Right cardiac atrium (tissue), 5 donors: ENCODE measurements around the gene ZDHHC4. TPM values are rescaled to one million over a fixed set of nuclear protein-coding genes. Genes with fewer than 3 reads are reported as not detected.

Source experiments
- ATAC-seq, 2 donors: fragments of 200-7000 bp; cut with Tn5 transposase; one replicate each; pipeline versions ENCODE4 v1.8.0 to v1.9.1; 2020; ENCODE audit warnings: moderate library complexity in 2 of 2, mild to moderate bottlenecking in 1 of 2
- DNase-seq, 3 donors: peaks; one replicate each; pipeline ENCODE4 v3.0.0-alpha.2; 2020
- H3K27ac ChIP-seq: one replicate; pipeline ENCODE4 v1.5.1; 2013; ENCODE audit warnings: mild to moderate bottlenecking, low read length, control low read depth, moderate library complexity
- H3K27me3 ChIP-seq: one replicate; pipeline ENCODE4 v1.6.1; 2013; ENCODE audit not compliant: control insufficient read depth, insufficient read depth
- H3K4me1 ChIP-seq: one replicate; pipeline ENCODE4 v1.6.1; 2013; ENCODE audit warnings: low read length; ENCODE audit not compliant: control insufficient read depth, insufficient read depth
- H3K4me3 ChIP-seq: one replicate; pipeline ENCODE4 v1.5.1; 2013; ENCODE audit warnings: low read length, control low read depth
- H3K9me3 ChIP-seq: one replicate; pipeline ENCODE4 v1.6.1; 2013; ENCODE audit warnings: low read length; ENCODE audit not compliant: control insufficient read depth
- WGBS: extraction: QIAGEN DNeasy Blood & Tissue Kit; methylation state at CpG from one replicate; pipeline ENCODE4 v1.1.7; 2013; 5-methylcytosine and 5-hydroxymethylcytosine counted together
- intact Hi-C, 4 donors: fragments of 100-400 bp; cut with DNase I; formaldehyde crosslinking; loops; one replicate each; pipeline versions ENCODE4 v1.11.0 to v1.14.0; 2022 to 2023
- polyA plus RNA-seq: library from polyadenylated mRNA; stranded (reverse); fragments of 200-250 nt; gene quantifications from one replicate; pipeline ENCODE4 v1.2.3, GENCODE V29; 2013
- total RNA-seq, 4 donors: library from RNA; stranded (reverse); fragmentation: NEBNext Ultra II Directional; extraction: Animal tissue kit (Norgen Biotek cat#: 25700); gene quantifications; one replicate each; pipeline ENCODE4 v1.2.1, GENCODE V29; 2021
- donor health status: healthy with polysubstance abuse.
- donor health status: DM: no; HTN: yes; CAD: no.
- donor health status: DM: no; HTN: no; CAD: no.
- donor health status: DM: no; HTN: yes; CAD: no; lungs with severe emphysema.
- donor health status: DM: yes; HTN: yes; CAD: no.

Gene ZDHHC4
- total and polyA plus RNA-seq, 5 donors: 37.1 to 51.7 (median 44.9) TPM

DNA sequence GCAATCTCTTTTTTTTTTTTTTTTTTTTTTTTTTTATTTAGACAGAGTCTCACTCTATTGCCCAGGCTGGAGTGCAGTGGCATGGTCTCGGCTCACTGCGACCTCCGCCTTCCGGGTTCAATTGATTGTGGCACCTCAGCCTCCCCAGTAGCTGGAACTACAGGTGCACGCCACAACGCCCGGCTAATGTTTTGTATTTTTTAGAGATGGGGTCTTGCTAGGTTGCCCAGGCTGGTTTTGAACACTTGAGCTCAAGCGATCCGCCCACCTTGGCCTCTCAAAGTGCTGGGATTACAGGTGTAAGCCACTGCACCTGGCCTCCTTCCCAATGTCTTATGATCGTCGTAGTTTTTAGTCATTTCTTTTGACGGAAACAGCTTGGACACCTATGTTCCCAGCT, 31.5 kb downstream of the ZDHHC4 start:
- no peak for ATAC-seq
- intact Hi-C loops: no loop called here
- no peak overlapping the region for H3K27ac ChIP-seq
- H3K4me3 ChIP-seq: no peak overlapping the region
- H3K4me1 ChIP-seq: no peaks in the 10 kb centered on the region
- H3K9me3 ChIP-seq: no peaks in the 10 kb centered on the region
- 93% methylated on average over 12 of the region's 12 CpGs for WGBS
- no peaks in the 10 kb centered on the region for H3K27me3 ChIP-seq
- no peak for DNase-seq

DNA sequence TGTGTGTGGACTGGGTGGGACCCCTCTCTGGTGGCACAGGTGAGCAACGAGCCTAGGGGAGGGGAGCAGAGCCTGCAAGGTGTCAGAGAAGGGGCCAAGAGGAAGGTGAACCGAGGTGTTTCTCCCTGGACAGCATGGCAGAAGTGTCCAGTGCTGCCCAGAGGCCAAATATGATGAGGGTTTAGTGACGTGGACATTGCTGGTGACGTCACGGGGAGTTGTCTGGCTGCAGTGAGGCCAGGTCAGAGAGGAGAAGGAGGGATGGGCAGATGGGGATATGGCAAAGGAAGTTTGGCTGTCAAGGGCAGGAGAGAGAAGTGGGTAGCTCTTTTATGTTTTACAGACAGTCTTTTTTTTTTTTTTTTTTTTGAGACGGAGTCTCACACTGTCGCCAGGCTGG, 35.6 kb downstream of the ZDHHC4 start:
- Histone ChIP-seq H3K4me1 (peaks cover 3% of the 10 kb centered on the region), H3K9me3 (no peaks in the 10 kb centered on the region), H3K4me3 (no peak overlapping the region), H3K27me3 (no peaks in the 10 kb centered on the region), H3K27ac (no peak overlapping the region)
- DNase-seq (no peak), ATAC-seq (no peak)
- intact Hi-C loops: no loop called here
- WGBS: 65% methylated on average over 6 of the region's 7 CpGs

- Histone ChIP-seq H3K4me3 (no peak overlapping the region), H3K4me1 (peaks cover 3% of the 10 kb centered on the region), H3K9me3 (no peaks in the 10 kb centered on the region), H3K27me3 (no peaks in the 10 kb centered on the region), H3K27ac (no peak overlapping the region)
- ATAC-seq (no peak), DNase-seq (no peak)
- intact Hi-C loops: no loop called here
- WGBS: 16% methylated on average over 2 of the region's 2 CpGs
These were observed 36.5 kb downstream of the ZDHHC4 start for GRCh38 chr7:6613706-6614105.

DNA sequence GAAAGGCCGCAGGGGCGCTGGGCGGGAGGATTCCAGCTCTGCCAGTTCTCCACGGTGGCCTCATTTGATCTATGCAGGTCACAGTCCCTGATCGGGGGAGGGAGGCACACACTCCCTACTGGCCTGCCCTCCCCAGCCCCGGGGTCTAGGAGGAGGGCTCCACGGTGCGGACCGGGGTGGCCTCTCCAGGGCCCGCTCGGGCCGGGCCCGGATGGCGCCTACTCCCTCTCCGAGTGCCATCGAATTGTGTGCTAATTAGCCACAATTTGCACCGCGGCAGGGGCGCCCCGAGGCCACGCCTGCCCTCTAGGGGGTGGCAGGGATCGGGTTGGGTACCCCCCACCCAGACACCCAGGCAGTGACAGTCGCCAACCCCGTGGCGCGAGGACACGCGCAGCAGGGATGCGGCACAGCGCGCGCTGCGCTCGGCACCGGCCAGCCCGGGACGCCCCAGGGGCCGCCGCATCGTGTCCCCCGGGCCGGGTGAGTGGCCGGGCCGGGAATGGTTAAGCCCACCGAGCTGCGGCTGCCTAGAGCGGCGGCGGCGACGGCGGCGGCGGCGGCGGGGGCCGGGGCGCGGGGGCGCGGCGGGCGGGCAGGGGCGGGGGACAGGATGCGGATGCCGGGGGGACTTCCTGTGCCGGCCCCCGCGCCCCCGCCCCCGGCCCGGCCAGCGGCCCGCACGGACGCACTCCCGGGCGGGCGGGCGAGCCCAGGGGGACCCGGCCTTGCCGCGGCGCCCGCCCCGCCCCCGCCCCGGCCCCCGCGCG, 37.9 kb downstream of the ZDHHC4 start, which contains the start of gene ZNF853:
Gene ZNF853 (plus strand): TSS at position 658 of the 770 bp plus-strand sequence. CDS start 565 bp downstream, outside the sequence.
- WGBS: 4% methylated on average over 80 of the region's 91 CpGs
- ATAC-seq (peak; percentile 52 to 68), DNase-seq (peak in 1 of 3 donors; percentile 71)
- Histone ChIP-seq H3K27ac (no peak within 1 kb of the TSS), H3K9me3 (no peaks in the 10 kb centered on the region), H3K4me3 (peak within 1 kb of the TSS; percentile 88), H3K4me1 (peaks cover 3% of the 10 kb centered on the region), H3K27me3 (no peaks in the 10 kb centered on the region)
- intact Hi-C loops: no loop called here

- WGBS: 9% methylated on average over 63 of the region's 63 CpGs
- Histone ChIP-seq H3K27me3 (no peaks in the 10 kb centered on the region), H3K4me3 (peak overlapping the region; percentile 88), H3K27ac (no peak overlapping the region), H3K4me1 (peaks cover 3% of the 10 kb centered on the region), H3K9me3 (no peaks in the 10 kb centered on the region)
- ATAC-seq (peak; percentile 30 to 42), DNase-seq (peak in 1 of 3 donors; percentile 62)
- intact Hi-C loops: no loop called here
These were observed 38.7 kb downstream of the ZDHHC4 start for GRCh38 chr7:6615723-6616555.

DNA sequence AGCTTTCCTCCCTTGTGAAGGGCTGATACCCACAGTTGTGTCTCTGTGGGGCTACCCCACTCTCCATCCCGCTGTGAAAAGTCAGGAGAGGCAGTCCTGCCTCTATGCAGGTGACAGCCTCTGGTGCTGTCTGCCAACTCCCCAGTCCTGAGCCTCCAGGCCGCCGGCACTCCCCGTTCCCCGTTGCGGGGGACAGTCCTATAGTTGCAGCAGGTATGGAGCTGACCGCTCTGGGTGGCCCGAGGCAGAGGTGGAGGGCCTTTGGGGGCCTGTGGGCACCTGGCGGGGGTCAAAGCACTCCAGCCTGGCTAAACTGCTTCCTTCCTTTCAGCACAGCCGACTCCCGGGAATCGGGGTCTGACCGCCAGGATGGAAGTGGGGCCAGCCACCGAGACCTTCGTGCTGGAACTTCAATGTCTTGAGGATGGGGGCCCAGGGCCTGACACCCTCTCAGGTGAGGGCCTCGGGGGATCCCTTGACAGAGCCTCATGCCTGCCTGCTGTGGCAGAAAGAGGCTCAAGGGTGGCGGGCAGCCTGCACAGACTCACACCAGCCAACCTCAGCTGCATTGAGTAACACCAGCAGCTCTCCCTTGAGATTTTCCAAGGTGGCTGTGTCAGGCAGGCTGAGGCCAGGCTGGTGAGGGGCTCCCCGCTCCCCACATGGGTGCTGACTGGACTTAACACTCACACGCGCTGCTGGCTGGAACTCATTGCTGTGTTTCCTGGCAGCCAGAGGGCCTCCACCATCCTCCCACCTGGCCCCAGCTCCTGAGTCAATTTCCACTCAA, 39.8 kb downstream of the ZDHHC4 start:
- Histone ChIP-seq H3K4me1 (peaks cover 3% of the 10 kb centered on the region), H3K27ac (no peak overlapping the region), H3K4me3 (no peak overlapping the region), H3K27me3 (no peaks in the 10 kb centered on the region), H3K9me3 (no peaks in the 10 kb centered on the region)
- DNase-seq (no peak), ATAC-seq (no peak)
- intact Hi-C loops: no loop called here
- 88% methylated on average over 20 of the region's 20 CpGs for WGBS

DNA sequence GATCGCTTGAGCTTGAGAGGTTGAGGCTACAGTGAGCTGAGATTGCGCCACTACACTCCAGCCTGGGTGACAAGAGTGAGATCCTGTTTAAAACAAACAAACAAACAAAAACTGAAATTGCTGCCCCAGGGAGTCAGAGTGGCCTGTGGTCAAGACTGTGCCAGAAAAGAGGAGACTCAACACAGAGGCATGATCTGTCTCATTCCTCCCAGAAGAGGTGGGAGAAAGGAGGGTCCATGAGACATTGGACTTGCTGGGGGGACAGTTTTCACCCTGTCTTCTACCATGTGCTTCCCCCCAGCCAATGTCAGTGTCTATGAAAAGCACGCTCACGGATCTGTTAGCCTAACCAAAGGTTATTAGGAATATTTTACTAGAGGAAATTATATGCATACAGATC, 41.4 kb downstream of the ZDHHC4 start:
- H3K27ac ChIP-seq: no peak overlapping the region
- H3K9me3 ChIP-seq: no peaks in the 10 kb centered on the region
- ATAC-seq (no peak), DNase-seq (no peak)
- intact Hi-C loops: no loop called here
- H3K4me1 ChIP-seq: peaks cover 3% of the 10 kb centered on the region
- H3K27me3 ChIP-seq: no peaks in the 10 kb centered on the region
- 71% methylated on average over 4 of the region's 4 CpGs for whole genome bisulfite sequencing
- H3K4me3 ChIP-seq: no peak overlapping the region

DNA sequence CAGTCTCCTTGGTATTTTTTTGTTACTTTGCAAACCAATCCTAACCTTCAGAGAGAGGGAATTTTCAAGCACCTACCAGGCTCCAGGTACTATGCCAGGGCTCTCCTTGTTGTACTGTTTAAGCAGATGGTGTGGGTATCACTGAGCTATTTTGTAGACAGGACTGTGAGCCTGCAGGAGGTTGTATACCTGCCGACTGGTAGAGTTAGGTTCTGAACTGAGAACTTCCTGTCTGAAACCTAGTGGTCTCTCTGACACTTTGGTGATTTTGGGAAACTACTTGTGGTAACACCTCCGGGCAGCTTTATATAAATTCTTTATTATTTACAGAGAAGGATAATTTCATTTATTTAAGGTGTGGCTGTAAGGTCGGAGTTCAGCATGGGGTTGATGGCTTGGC, 42.7 kb downstream of the ZDHHC4 start:
- WGBS: 89% methylated on average over 3 of the region's 3 CpGs
- no peak overlapping the region for H3K27ac ChIP-seq
- H3K27me3 ChIP-seq: no peaks in the 10 kb centered on the region
- H3K9me3 ChIP-seq: no peaks in the 10 kb centered on the region
- H3K4me1 ChIP-seq: peaks cover 3% of the 10 kb centered on the region
- ATAC-seq (no peak), DNase-seq (no peak)
- H3K4me3 ChIP-seq: no peak overlapping the region
- intact Hi-C loops: no loop called here

- no peak for DNase-seq
- H3K4me3 ChIP-seq: no peak overlapping the region
- H3K27ac ChIP-seq: no peak overlapping the region
- no peaks in the 10 kb centered on the region for H3K9me3 ChIP-seq
- H3K27me3 ChIP-seq: no peaks in the 10 kb centered on the region
- 89% methylated on average over 20 of the region's 20 CpGs for WGBS
- no peak for ATAC-seq
- intact Hi-C loops: no loop called here
- no peaks in the 10 kb centered on the region for H3K4me1 ChIP-seq
These were observed 44.2 kb downstream of the ZDHHC4 start for GRCh38 chr7:6621195-6622133.

DNA sequence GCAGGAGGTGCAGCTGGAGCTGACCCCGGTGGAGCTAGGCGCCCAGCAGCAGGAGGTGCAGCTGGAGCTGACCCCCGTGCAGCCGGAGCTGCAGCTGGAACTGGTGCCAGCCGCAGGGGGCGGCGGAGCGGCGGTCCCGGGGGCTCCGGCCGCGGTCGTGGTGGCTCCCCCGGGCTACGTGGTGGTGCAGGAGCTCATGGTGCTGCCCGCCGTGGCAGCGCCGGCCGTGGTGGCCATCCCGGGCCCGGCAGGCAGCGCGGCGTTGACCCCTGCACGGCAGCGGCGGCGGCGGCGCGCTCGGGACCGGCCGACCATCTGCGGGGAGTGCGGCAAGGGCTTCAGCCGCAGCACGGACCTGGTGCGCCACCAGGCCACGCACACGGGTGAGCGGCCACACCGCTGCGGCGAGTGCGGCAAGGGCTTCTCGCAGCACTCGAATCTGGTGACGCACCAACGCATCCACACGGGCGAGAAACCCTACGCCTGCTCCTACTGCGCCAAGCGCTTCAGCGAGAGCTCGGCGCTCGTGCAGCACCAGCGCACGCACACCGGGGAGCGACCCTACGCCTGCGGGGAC, 45.0 kb downstream of the ZDHHC4 start:
- ATAC-seq: no peak

More for the DNA sequence above, 45.0 kb downstream of the ZDHHC4 start:
- Histone ChIP-seq H3K9me3 (no peaks in the 10 kb centered on the region), H3K27ac (no peak overlapping the region), H3K4me3 (no peak overlapping the region), H3K27me3 (no peaks in the 10 kb centered on the region), H3K4me1 (no peaks in the 10 kb centered on the region)
- intact Hi-C loops: no loop called here
- WGBS: 97% methylated on average over 67 of the region's 67 CpGs
- DNase-seq: no peak
